ENCODE data around the gene MBL2.

DNA sequence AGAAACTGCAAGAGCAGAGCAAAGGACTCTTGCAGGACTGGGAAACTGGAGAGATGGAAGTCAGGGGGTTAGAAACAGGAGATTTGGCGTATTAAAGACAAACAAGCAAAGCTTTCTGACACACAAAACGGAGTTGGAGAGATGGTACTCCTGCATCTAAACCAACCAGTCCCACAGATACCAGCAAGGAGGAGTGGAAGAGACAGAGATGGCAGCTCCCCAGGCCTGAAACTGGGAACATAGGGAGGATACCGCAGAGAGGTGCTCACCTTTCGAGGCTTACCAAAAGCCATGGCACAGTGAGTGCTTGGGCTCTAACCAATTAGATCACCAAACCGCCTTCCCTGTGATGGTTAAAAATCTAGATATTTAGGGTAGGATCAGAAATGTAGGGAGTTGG lies 4.8 kb upstream of the MBL2 start:
- TF ChIP-seq GATA3 (IDR thresholded peaks at IDR 0.05; ENCODE audit: low read depth, low read length) (no peak), GATA2 (IDR thresholded peaks at IDR 0.05; ENCODE audit: low read depth, low read length) (no peak)
